A549 treated with DMSO at 1 μM for 4 hours (cell line): Measurements from ENCODE around the gene CRB2. TPM values are rescaled to one million over a fixed set of nuclear protein-coding genes. Genes with fewer than 3 reads are reported as not detected.

Experiments
- total RNA-seq: library from RNA; stranded (reverse); fragments of 200-300 nt; extraction: Qiagen RNA extraction; gene quantifications from 5 replicates; pipeline ENCODE4 v1.2.3, GENCODE V29; 2022; ENCODE audit warnings: low read depth

The CRB2 gene
- total RNA-seq, result 0.04 to 0.12 TPM (median 0.07 TPM) in 5 replicates

GRCh38 chr9:123355761-123356431, at the start of gene CRB2:
Gene CRB2, plus strand, starts transcription at chr9:123356197. Its CDS starts 64 bp downstream, at chr9:123356261.

Other genes with a start within 250 kb of the CRB2 start
- gene STRBP, start 87.6 kb upstream of the CRB2 start, total RNA-seq, result 12.7 to 16.5 TPM (median 15.6 TPM) in 5 replicates